Keratinocyte (primary cell): ENCODE results near the gene PRSS12. TPM values are rescaled to one million over a fixed set of nuclear protein-coding genes. Genes with fewer than 3 reads are reported as not detected.

Source experiments
- DNase-seq: peaks from one replicate; pipeline ENCODE4 v3.0.0-alpha.2; 2011; ENCODE audit warnings: low read depth, missing footprints, low spot score
- FAIRE-seq: peaks from 2 replicates; lab custom pipeline; 2011; peaks lifted over from hg19 to GRCh38; lab: Jason Lieb, UNC
- H2AFZ ChIP-seq: 2 replicates; pipeline ENCODE4 v1.6.0; 2012; ENCODE audit warnings: low read length, control low read depth, inconsistent platforms; ENCODE audit not compliant: control insufficient read depth
- H3K27ac ChIP-seq: 2 replicates; pipeline ENCODE4 v1.5.1; 2011; ENCODE audit warnings: low read length; ENCODE audit not compliant: control insufficient read depth, insufficient read depth
- H3K27me3 ChIP-seq: 3 replicates; pipeline ENCODE4 v1.6.0; 2011; ENCODE audit warnings: low read length; ENCODE audit not compliant: control insufficient read depth, insufficient read depth; ENCODE audit errors: extremely low read depth
- H3K36me3 ChIP-seq, 2 experiments: 2 replicates in 1 of 2; 3 replicates in 1 of 2; pipeline ENCODE4 v1.5.1; 2011; ENCODE audit warnings: low read length in 2 of 2, mild to moderate bottlenecking in 1 of 2; ENCODE audit not compliant: control insufficient read depth in 2 of 2, insufficient read depth in 2 of 2; ENCODE audit errors: extremely low read depth in 1 of 2
- H3K4me1 ChIP-seq: 3 replicates; pipeline ENCODE4 v1.5.1; 2011; ENCODE audit warnings: low read length; ENCODE audit not compliant: control insufficient read depth, insufficient read depth; ENCODE audit errors: extremely low read depth
- H3K4me2 ChIP-seq: 3 replicates; pipeline ENCODE4 v1.6.0; 2011; ENCODE audit warnings: low read depth, low read length; ENCODE audit not compliant: control insufficient read depth, insufficient read depth; ENCODE audit errors: extremely low read depth
- H3K4me3 ChIP-seq, 3 experiments: fragments of 200-600 bp in 1 of 3; sonication (generic) in 1 of 3; 2 replicates in 2 of 3; 3 replicates in 1 of 3; pipeline ENCODE4 v1.5.1; 2011 to 2016; ENCODE audit warnings: low read length in 3 of 3, mild to moderate bottlenecking in 3 of 3, control low read depth in 2 of 3, inconsistent platforms in 1 of 3, low read depth in 1 of 3, mixed read lengths in 1 of 3, mixed run types in 1 of 3, moderate library complexity in 1 of 3; ENCODE audit not compliant: control insufficient read depth in 2 of 3, insufficient read depth in 2 of 3; ENCODE audit errors: extremely low read depth in 1 of 3
- H3K79me2 ChIP-seq: 2 replicates; pipeline ENCODE4 v1.6.0; 2012; ENCODE audit warnings: low read length; ENCODE audit not compliant: control insufficient read depth, insufficient read depth
- H3K9ac ChIP-seq: 3 replicates; pipeline ENCODE4 v1.6.0; 2011; ENCODE audit warnings: low read length; ENCODE audit not compliant: control insufficient read depth, insufficient read depth; ENCODE audit errors: extremely low read depth
- H3K9me1 ChIP-seq: 3 replicates; pipeline ENCODE4 v1.6.0; 2011; ENCODE audit warnings: low read length; ENCODE audit not compliant: control insufficient read depth, insufficient read depth; ENCODE audit errors: extremely low read depth
- H3K9me3 ChIP-seq: 2 replicates; pipeline ENCODE4 v1.5.1; 2012; ENCODE audit warnings: low read depth, low read length; ENCODE audit not compliant: control insufficient read depth
- H4K20me1 ChIP-seq: 3 replicates; pipeline ENCODE4 v1.6.0; 2011; ENCODE audit warnings: low read length; ENCODE audit not compliant: control insufficient read depth, insufficient read depth; ENCODE audit errors: extremely low read depth
- CTCF ChIP-seq, 3 experiments: IDR thresholded peaks in 1 of 3; conservative IDR thresholded peaks in 1 of 3; optimal IDR thresholded peaks in 1 of 3; 2 replicates in 2 of 3; 3 replicates in 1 of 3; pipeline versions ENCODE3 to v1.5.1; 2011; ENCODE audit warnings: low read length in 3 of 3, mild to moderate bottlenecking in 3 of 3, moderate library complexity in 2 of 3, control low read depth in 1 of 3, inconsistent platforms in 1 of 3; ENCODE audit not compliant: insufficient read depth in 2 of 3; ENCODE audit errors: extremely low read depth in 1 of 3
- EZH2 ChIP-seq: IDR thresholded peaks from one replicate; pipeline ENCODE4 v1.6.1; 2012; ENCODE audit warnings: inconsistent platforms, mild to moderate bottlenecking, low read length, moderate library complexity
- dilution Hi-C: fragments of 300-500 bp; cut with MboI; formaldehyde crosslinking; loops from one replicate; pipeline ENCODE4 v1.7.0; 2020; ENCODE audit warnings: low sequenced_read_pairs; ENCODE audit not compliant: extremely low pct_ligation_motif_present
- polyA plus RNA-seq, 5 experiments: library from polyadenylated mRNA; depleted of rRNA in 3 of 5; stranded (reverse) in 3 of 5; stranded (forward) in 1 of 5; unstranded in 1 of 5; fragments of >200 nt; gene quantifications; 1 replicate in 1 of 5; 2 replicates in 3 of 5; 3 replicates in 1 of 5; pipeline versions ENCODE4 v1.2.1 to v1.2.3, GENCODE V29; 2011 to 2012; ENCODE audit warnings: missing spikeins in 2 of 5, low read depth in 1 of 5, low replicate concordance in 1 of 5

The PRSS12 gene
- polyA plus RNA-seq, 1 donor (not counting 4 experiments of a cell fraction or from before 2014, with no cell fraction given): 16.6 TPM

- no peak overlapping the region for H2AFZ ChIP-seq
- no peaks in the 10 kb centered on the region for H3K36me3 ChIP-seq
- no peaks in the 10 kb centered on the region for H3K9me3 ChIP-seq
- H3K79me2 ChIP-seq: no peaks in the 10 kb centered on the region
- H3K4me3 ChIP-seq: no peak overlapping the region
- no peaks in the 10 kb centered on the region for H3K27me3 ChIP-seq
- no peak overlapping the region for H3K4me2 ChIP-seq
- DNase-seq (no peak), FAIRE-seq (no peak)
- H4K20me1 ChIP-seq: no peaks in the 10 kb centered on the region
- no peak for TF ChIP-seq EZH2
- no peak for TF ChIP-seq CTCF (optimal IDR thresholded peaks at IDR 0.05 in 1 of 3, IDR thresholded peaks at IDR 0.05 in 1 of 3, conservative IDR thresholded peaks at IDR 0.05 in 1 of 3; ENCODE audit: extremely low read depth in 1 of 3, insufficient read depth in 2 of 3, low read length in 3 of 3)
- H3K9me1 ChIP-seq: no peaks in the 10 kb centered on the region
- H3K27ac ChIP-seq: no peak overlapping the region
- H3K4me1 ChIP-seq: no peaks in the 10 kb centered on the region
- dilution Hi-C loops: no loop called here
- H3K9ac ChIP-seq: no peak overlapping the region
Observed at GRCh38 chr4:118296729-118297128, 56.1 kb downstream of the PRSS12 start.

- dilution Hi-C loops: no loop called here
Observed at GRCh38 chr4:118290951-118291350, 61.9 kb downstream of the PRSS12 start.

More at GRCh38 chr4:118290951-118291350, 61.9 kb downstream of the PRSS12 start:
- Histone ChIP-seq H3K4me2 (no peak overlapping the region), H3K27me3 (no peaks in the 10 kb centered on the region), H3K4me3 (no peak overlapping the region), H3K9ac (no peak overlapping the region), H3K36me3 (no peaks in the 10 kb centered on the region), H3K9me3 (no peaks in the 10 kb centered on the region), H2AFZ (no peak overlapping the region), H3K27ac (no peak overlapping the region), H3K9me1 (no peaks in the 10 kb centered on the region), H3K4me1 (peaks cover 26% of the 10 kb centered on the region), H3K79me2 (no peaks in the 10 kb centered on the region), H4K20me1 (no peaks in the 10 kb centered on the region)
- TF ChIP-seq CTCF (optimal IDR thresholded peaks at IDR 0.05 in 1 of 3, IDR thresholded peaks at IDR 0.05 in 1 of 3, conservative IDR thresholded peaks at IDR 0.05 in 1 of 3; ENCODE audit: extremely low read depth in 1 of 3, insufficient read depth in 2 of 3, low read length in 3 of 3): no peak
- no peak for TF ChIP-seq EZH2
- no peak for DNase-seq
- FAIRE-seq: no peak
